Body of pancreas (tissue), 4 donors: ENCODE measurements around the gene CCN6.

Experiments
- CTCF ChIP-seq, 7 experiments: fragments of 450-650 bp in 4 of 7; fragments of 200-600 bp in 3 of 7; sonication (generic) in 3 of 7; IDR thresholded peaks; one replicate each; pipeline ENCODE4 v1.5.1; 2016 to 2019; ENCODE audit warnings: antibody characterized with exemption in 7 of 7
- POLR2A ChIP-seq, 3 donors: fragments of 450-650 bp; IDR thresholded peaks; one replicate each; pipeline ENCODE4 v1.6.1; 2016; ENCODE audit warnings: antibody characterized with exemption in 3 of 3, mild to moderate bottlenecking in 2 of 3

- TF ChIP-seq CTCF (IDR thresholded peaks at IDR 0.05) (no peak), POLR2A (IDR thresholded peaks at IDR 0.05) (no peak)
Measured at GRCh38 chr6:112004201-112005012, 49.5 kb upstream of the CCN6 start.
